ENCODE results near the gene PTGES2. TPM values are rescaled to one million over a fixed set of nuclear protein-coding genes. Genes with fewer than 3 reads are reported as not detected.

The PTGES2 gene
- total and polyA plus RNA-seq, 9 of the 15 experiments (the other 6 are each of a cell fraction or from before 2014, with no cell fraction given), result 2.4 to 196 (median 90.1) TPM

DNA sequence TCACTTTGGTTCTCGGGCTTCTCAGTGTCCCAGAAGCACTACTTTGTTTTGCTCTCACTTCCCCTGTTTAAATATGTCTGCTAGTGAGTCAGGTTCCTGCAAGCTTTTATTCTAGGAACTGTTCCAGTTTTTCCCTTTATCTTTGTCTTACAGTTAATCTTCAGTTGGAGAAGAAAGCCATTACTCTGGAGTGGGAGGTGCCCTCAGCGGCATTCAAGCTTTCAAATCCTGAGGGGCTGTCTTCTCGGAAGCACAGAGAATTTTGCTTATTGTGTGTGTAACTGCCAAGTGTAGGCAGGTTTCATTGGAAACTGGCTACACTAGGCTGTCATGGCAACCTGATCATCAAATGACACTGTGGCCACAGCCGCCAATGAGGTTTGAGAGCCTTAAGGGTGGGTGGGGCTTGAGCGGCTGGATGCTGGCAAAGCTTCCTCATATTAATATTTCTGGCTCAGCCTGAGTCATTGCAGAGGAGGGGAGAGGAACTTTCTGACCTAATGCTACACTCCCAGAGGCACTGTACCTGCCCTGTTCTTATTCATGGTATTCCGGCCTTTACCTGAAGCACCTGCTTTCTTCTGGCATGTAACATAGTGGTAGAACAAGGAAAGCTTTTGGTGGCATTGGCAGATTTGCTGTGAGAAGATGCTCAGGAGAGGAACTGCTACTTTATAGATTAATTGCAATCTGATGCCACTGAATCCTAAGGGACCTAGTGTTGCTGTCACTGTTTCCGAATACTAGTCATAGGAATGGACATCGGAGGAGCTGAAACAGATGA, 33.2 kb downstream of the PTGES2 start (continued):
- TF ChIP-seq, protein P1, sequence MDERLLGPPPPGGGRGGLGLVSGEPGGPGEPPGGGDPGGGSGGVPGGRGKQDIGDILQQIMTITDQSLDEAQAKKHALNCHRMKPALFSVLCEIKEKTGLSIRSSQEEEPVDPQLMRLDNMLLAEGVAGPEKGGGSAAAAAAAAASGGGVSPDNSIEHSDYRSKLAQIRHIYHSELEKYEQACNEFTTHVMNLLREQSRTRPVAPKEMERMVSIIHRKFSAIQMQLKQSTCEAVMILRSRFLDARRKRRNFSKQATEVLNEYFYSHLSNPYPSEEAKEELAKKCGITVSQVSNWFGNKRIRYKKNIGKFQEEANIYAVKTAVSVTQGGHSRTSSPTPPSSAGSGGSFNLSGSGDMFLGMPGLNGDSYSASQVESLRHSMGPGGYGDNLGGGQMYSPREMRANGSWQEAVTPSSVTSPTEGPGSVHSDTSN (CRISPR knock-in tag; IDR thresholded peaks at IDR 0.05; ENCODE audit: low read depth), result no peak
- TF ChIP-seq, protein P1 (tag; conservative IDR thresholded peaks at IDR 0.05; ENCODE audit: low read depth), result peak; percentile 74
- TF ChIP-seq SMAD4 (CRISPR knock-in tag; conservative IDR thresholded peaks at IDR 0.05), result peak; percentile 49
- TF ChIP-seq, protein P2, sequence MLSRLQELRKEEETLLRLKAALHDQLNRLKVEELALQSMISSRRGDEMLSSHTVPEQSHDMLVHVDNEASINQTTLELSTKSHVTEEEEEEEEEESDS (CRISPR knock-in tag; IDR thresholded peaks at IDR 0.05), result no peak
- TF ChIP-seq MTA3 (IDR thresholded peaks at IDR 0.05; ENCODE audit: borderline replicate concordance), result peak; percentile 42; the same call in 1 of the 2 replicates
- TF ChIP-seq MECOM (CRISPR knock-in tag; IDR thresholded peaks at IDR 0.05), result no peak
- TF ChIP-seq EZH2 (IDR thresholded peaks at IDR 0.05; ENCODE audit: borderline replicate concordance, low read depth, low read length), result no peak
- 0 out of 4 replicates have a peak, but pooled peaks of 1 of the 2 experiments have one; percentile 25 for TF ChIP-seq TEAD1 (CRISPR knock-in tag; IDR thresholded peaks at IDR 0.05)
- peak; percentile 38; the same call in 1 of the 2 replicates for TF ChIP-seq ZNF384 (IDR thresholded peaks at IDR 0.05; ENCODE audit: low read depth, low read length)
- no peak for TF ChIP-seq CHD1 (IDR thresholded peaks at IDR 0.05; ENCODE audit: low read length)
- TF ChIP-seq MBD2 (IDR thresholded peaks at IDR 0.05; ENCODE audit: borderline replicate concordance, low read depth), result no peak; the same call in 1 of the 2 replicates
- TF ChIP-seq PTBP1 (IDR thresholded peaks at IDR 0.05; ENCODE audit: low read depth, low read length), result no peak
- TF ChIP-seq E2F3 (CRISPR knock-in tag; IDR thresholded peaks at IDR 0.05), result no peak
- TF ChIP-seq FOS (IDR thresholded peaks at IDR 0.05; ENCODE audit: extremely low read depth, insufficient read length), result peak; percentile 62
- peak; percentile 65 for TF ChIP-seq SP1 (CRISPR knock-in tag; IDR thresholded peaks at IDR 0.05)
- TF ChIP-seq PHF20 (IDR thresholded peaks at IDR 0.05; ENCODE audit: partially characterized antibody), result no peak
- TF ChIP-seq ZNF316 (IDR thresholded peaks at IDR 0.05), result 0 out of 2 replicates have a peak, but pooled peaks have one; percentile 1
- no peak for TF ChIP-seq ARID2 (IDR thresholded peaks at IDR 0.05)
- TF ChIP-seq, protein P3, sequence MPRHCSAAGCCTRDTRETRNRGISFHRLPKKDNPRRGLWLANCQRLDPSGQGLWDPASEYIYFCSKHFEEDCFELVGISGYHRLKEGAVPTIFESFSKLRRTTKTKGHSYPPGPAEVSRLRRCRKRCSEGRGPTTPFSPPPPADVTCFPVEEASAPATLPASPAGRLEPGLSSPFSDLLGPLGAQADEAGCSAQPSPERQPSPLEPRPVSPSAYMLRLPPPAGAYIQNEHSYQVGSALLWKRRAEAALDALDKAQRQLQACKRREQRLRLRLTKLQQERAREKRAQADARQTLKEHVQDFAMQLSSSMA (CRISPR knock-in tag; IDR thresholded peaks at IDR 0.05), result no peak
- TF ChIP-seq ATF7 (IDR thresholded peaks at IDR 0.05), result peak; percentile 72
- no peak for TF ChIP-seq PYGO2 (tag; IDR thresholded peaks at IDR 0.05)
- TF ChIP-seq, protein P4, sequence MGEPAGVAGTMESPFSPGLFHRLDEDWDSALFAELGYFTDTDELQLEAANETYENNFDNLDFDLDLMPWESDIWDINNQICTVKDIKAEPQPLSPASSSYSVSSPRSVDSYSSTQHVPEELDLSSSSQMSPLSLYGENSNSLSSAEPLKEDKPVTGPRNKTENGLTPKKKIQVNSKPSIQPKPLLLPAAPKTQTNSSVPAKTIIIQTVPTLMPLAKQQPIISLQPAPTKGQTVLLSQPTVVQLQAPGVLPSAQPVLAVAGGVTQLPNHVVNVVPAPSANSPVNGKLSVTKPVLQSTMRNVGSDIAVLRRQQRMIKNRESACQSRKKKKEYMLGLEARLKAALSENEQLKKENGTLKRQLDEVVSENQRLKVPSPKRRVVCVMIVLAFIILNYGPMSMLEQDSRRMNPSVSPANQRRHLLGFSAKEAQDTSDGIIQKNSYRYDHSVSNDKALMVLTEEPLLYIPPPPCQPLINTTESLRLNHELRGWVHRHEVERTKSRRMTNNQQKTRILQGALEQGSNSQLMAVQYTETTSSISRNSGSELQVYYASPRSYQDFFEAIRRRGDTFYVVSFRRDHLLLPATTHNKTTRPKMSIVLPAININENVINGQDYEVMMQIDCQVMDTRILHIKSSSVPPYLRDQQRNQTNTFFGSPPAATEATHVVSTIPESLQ (CRISPR knock-in tag; IDR thresholded peaks at IDR 0.05), result 0 out of 2 replicates have a peak, but pooled peaks have one; percentile 53
- peak; percentile 33; the same call in 1 of the 2 replicates for TF ChIP-seq ZNF263 (CRISPR knock-in tag; IDR thresholded peaks at IDR 0.05; ENCODE audit: borderline replicate concordance)
- TF ChIP-seq CBX1 (IDR thresholded peaks at IDR 0.05; ENCODE audit: low read depth), result no peak
